Panc1 (cell line): ENCODE data around the gene SLC16A11.

Experiments used
- POLR2AphosphoS5 ChIP-seq: IDR thresholded peaks from 2 replicates; pipeline ENCODE4 v1.6.1; 2012; ENCODE audit warnings: mild to moderate bottlenecking, low read depth, low read length, moderate library complexity
- SIN3A ChIP-seq: IDR thresholded peaks from 2 replicates; pipeline ENCODE4 v1.6.1; 2012; ENCODE audit warnings: low read depth, mild to moderate bottlenecking, low read length, moderate library complexity, borderline replicate concordance; ENCODE audit not compliant: insufficient read depth
- TCF7L2 ChIP-seq: IDR thresholded peaks from 2 replicates; pipeline ENCODE4 v1.6.1; 2011; ENCODE audit warnings: mild to moderate bottlenecking, low read depth, low read length, inconsistent platforms
- TF ChIP-seq, protein P1 (sequence below): fragments of 450-650 bp; IDR thresholded peaks from 2 replicates; pipeline ENCODE4 v1.5.1; 2017; ENCODE audit warnings: mild to moderate bottlenecking
- TF ChIP-seq, protein P2 (sequence below), 2 experiments: IDR thresholded peaks; 2 replicates each; pipeline ENCODE4 v1.6.1; 2011 to 2012; ENCODE audit warnings: low read depth in 2 of 2, control low read depth in 1 of 2, low read length in 1 of 2, mild to moderate bottlenecking in 1 of 2, moderate library complexity in 1 of 2; ENCODE audit not compliant: insufficient read depth in 1 of 2

DNA sequence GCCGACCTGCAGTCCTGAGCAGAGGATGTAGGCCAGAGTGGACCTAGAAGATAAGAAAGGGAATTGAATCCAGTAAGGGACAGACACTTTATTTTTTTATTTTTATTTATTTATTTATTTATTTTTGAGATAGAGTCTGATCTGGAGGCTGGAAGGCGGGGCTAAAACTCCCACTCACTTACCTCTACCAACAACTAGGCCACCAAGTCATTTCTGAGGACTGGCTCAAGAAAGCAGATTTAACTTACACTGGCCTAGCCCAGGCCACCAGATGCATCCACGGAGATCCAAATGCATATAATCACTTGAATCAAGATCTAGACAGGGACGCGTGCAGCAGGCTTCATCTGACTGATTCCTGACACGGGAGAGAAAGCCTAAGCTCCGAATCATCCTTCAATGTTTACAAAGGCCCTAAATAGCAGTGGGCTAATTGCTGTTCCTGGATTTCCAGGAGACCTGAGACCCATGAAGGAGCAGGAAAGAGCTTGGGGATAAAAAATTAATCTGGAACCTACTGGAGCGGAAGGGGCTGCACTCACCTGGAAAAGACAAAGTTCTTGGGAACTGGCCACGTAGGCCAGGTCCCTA is 49.1 kb downstream of the SLC16A11 start:
- TF ChIP-seq, protein P1, sequence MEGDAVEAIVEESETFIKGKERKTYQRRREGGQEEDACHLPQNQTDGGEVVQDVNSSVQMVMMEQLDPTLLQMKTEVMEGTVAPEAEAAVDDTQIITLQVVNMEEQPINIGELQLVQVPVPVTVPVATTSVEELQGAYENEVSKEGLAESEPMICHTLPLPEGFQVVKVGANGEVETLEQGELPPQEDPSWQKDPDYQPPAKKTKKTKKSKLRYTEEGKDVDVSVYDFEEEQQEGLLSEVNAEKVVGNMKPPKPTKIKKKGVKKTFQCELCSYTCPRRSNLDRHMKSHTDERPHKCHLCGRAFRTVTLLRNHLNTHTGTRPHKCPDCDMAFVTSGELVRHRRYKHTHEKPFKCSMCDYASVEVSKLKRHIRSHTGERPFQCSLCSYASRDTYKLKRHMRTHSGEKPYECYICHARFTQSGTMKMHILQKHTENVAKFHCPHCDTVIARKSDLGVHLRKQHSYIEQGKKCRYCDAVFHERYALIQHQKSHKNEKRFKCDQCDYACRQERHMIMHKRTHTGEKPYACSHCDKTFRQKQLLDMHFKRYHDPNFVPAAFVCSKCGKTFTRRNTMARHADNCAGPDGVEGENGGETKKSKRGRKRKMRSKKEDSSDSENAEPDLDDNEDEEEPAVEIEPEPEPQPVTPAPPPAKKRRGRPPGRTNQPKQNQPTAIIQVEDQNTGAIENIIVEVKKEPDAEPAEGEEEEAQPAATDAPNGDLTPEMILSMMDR = no peak
- TF ChIP-seq POLR2AphosphoS5 (no peak), SIN3A (no peak), TCF7L2 (no peak)
- TF ChIP-seq, protein P2, sequence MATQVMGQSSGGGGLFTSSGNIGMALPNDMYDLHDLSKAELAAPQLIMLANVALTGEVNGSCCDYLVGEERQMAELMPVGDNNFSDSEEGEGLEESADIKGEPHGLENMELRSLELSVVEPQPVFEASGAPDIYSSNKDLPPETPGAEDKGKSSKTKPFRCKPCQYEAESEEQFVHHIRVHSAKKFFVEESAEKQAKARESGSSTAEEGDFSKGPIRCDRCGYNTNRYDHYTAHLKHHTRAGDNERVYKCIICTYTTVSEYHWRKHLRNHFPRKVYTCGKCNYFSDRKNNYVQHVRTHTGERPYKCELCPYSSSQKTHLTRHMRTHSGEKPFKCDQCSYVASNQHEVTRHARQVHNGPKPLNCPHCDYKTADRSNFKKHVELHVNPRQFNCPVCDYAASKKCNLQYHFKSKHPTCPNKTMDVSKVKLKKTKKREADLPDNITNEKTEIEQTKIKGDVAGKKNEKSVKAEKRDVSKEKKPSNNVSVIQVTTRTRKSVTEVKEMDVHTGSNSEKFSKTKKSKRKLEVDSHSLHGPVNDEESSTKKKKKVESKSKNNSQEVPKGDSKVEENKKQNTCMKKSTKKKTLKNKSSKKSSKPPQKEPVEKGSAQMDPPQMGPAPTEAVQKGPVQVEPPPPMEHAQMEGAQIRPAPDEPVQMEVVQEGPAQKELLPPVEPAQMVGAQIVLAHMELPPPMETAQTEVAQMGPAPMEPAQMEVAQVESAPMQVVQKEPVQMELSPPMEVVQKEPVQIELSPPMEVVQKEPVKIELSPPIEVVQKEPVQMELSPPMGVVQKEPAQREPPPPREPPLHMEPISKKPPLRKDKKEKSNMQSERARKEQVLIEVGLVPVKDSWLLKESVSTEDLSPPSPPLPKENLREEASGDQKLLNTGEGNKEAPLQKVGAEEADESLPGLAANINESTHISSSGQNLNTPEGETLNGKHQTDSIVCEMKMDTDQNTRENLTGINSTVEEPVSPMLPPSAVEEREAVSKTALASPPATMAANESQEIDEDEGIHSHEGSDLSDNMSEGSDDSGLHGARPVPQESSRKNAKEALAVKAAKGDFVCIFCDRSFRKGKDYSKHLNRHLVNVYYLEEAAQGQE (IDR thresholded peaks at IDR 0.05; ENCODE audit: insufficient read depth in 1 of 2, low read depth in 2 of 2, low read length in 1 of 2) = no peak
